GM18907 (cell line): ENCODE measurements around the gene PRKCE.
"Not testable (repeated sequence)": the region's sequence is repeated elsewhere in the genome, so short reads cannot be mapped to it uniquely, and the experiment has no call there.

ENCODE experiments used
- ATAC-seq: cut with Tn5 transposase; IDR thresholded peaks from one replicate; pipeline ENCODE4 v1.9.1; 2021; ENCODE audit warnings: mild to moderate bottlenecking, moderate library complexity; ENCODE audit not compliant: unreplicated experiment

PRKCE gene

GRCh38 chr2:45902380-45902779 lies 250.9 kb downstream of the PRKCE start:
- no peak for ATAC-seq

GRCh38 chr2:45902781-45903375 lies 251.4 kb downstream of the PRKCE start:
- no peak for ATAC-seq

GRCh38 chr2:45904267-45904945 lies 252.9 kb downstream of the PRKCE start:
- ATAC-seq: peak; percentile 53

- no peak for ATAC-seq
These were observed 253.6 kb downstream of the PRKCE start for GRCh38 chr2:45904946-45905631.

GRCh38 chr2:45905632-45905958 lies 254.1 kb downstream of the PRKCE start:
- ATAC-seq: no peak

GRCh38 chr2:45907592-45907991 lies 256.1 kb downstream of the PRKCE start:
- ATAC-seq: no peak

- ATAC-seq: no peak
These were observed 257.1 kb downstream of the PRKCE start for GRCh38 chr2:45908316-45909170.

- ATAC-seq: no peak
These were observed 257.7 kb downstream of the PRKCE start for GRCh38 chr2:45909171-45909565.

- peak; percentile 58 for ATAC-seq
These were observed 258.3 kb downstream of the PRKCE start for GRCh38 chr2:45909677-45910191.

- ATAC-seq: no peak
These were observed 259.1 kb downstream of the PRKCE start for GRCh38 chr2:45910473-45911060.

GRCh38 chr2:45911538-45911937 lies 260.1 kb downstream of the PRKCE start:
- ATAC-seq: no peak

GRCh38 chr2:45912109-45912508 lies 260.6 kb downstream of the PRKCE start:
- no peak for ATAC-seq

GRCh38 chr2:45913539-45913938 lies 262.1 kb downstream of the PRKCE start:
- ATAC-seq: no peak

GRCh38 chr2:45915523-45915922 lies 264.0 kb downstream of the PRKCE start:
- ATAC-seq: no peak

GRCh38 chr2:45917561-45918176 lies 266.2 kb downstream of the PRKCE start:
- not testable (repeated sequence) for ATAC-seq

GRCh38 chr2:45918463-45919159 lies 267.1 kb downstream of the PRKCE start:
- peak; percentile 14 for ATAC-seq

GRCh38 chr2:45919160-45919650 lies 267.7 kb downstream of the PRKCE start:
- ATAC-seq: peak; percentile 36

- ATAC-seq: peak; percentile 64
These were observed 268.2 kb downstream of the PRKCE start for GRCh38 chr2:45919711-45920111.

- ATAC-seq: no peak
These were observed 270.4 kb downstream of the PRKCE start for GRCh38 chr2:45921921-45922320.

GRCh38 chr2:45922577-45922988 lies 271.1 kb downstream of the PRKCE start:
- no peak for ATAC-seq
